ENCODE data around the gene KIF17. TPM values are rescaled to one million over a fixed set of nuclear protein-coding genes. Genes with fewer than 3 reads are reported as not detected.

Gene KIF17
- total and polyA plus RNA-seq, 2 donors, result 2.0 to 3.2 TPM

DNA sequence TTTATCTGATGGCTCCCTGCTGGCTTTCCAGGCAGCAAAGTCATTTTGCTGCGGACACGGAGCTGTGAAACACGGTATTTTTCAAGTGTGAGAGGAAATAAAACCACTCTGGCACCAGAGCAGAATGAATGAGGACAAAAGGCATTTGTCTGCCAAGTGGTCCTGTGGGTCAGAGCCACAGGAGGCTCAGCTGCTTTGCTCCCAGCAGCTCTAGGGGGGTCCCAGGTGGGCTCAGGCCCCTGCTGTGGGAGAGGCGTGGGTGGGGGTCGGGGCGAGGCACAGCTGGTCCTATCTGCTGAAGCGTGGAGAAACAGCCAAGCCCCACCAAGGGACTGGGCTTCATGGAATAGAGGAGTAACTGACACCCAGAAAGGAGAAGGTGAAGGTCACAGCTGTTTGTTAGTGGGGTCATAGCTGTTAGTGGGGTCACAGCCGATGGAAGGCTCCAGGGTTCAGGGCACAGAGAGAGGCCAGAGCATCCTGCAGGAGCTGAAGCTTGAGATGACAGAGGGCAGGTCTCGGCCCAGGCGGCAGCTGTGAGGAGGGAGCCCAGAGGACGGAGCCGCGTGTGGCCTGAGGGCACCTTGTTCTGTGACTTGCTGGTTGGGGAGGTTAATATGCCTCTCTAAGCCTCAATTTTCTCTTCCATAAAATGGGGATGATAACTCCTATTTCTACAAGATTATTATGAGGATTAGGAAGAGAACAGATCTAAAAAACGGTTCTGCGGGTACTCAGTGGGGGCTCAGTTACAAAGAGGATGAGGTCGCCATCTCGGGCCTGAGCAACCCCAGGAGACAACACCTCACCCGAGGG lies 7.1 kb downstream of the KIF17 start:
- DNase-seq (ENCODE audit: extremely low spot score), result no peak
- 72% methylated on average over 18 of the region's 18 CpGs for WGBS
- no peak overlapping the region for H3K4me3 ChIP-seq (ENCODE audit: low read depth, low read length)
- no peaks in the 10 kb centered on the region for H3K36me3 ChIP-seq (ENCODE audit: insufficient read depth)
- no peak overlapping the region for H3K27ac ChIP-seq (ENCODE audit: low read depth)
- no peaks in the 10 kb centered on the region for H3K4me1 ChIP-seq (ENCODE audit: insufficient read depth)

DNA sequence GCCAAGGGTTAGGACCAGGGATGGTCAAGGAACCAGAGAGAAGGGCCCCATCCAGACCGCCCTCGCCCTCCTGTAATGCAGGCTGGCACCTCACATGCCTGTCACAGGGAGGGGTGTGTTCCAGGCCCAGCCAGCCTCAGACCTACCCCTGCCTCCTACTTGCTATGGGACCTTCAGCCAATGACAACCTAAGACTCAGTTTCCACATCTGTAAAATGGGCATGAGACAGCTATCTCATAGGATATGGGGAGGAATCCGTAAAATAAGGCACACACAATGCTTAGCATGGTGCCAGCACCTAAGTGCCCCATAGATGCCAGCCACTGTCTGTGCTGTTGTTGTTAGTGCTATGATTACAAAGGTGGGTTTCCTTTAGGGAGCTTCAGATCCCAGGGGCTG lies 7.9 kb downstream of the KIF17 start:
- Histone ChIP-seq H3K36me3 (ENCODE audit: insufficient read depth) (no peaks in the 10 kb centered on the region), H3K4me1 (ENCODE audit: insufficient read depth) (no peaks in the 10 kb centered on the region), H3K27ac (ENCODE audit: low read depth) (no peak overlapping the region), H3K4me3 (ENCODE audit: low read depth, low read length) (no peak overlapping the region)
- no peak for DNase-seq (ENCODE audit: extremely low spot score)
- 95% methylated on average over 3 of the region's 3 CpGs for WGBS

DNA sequence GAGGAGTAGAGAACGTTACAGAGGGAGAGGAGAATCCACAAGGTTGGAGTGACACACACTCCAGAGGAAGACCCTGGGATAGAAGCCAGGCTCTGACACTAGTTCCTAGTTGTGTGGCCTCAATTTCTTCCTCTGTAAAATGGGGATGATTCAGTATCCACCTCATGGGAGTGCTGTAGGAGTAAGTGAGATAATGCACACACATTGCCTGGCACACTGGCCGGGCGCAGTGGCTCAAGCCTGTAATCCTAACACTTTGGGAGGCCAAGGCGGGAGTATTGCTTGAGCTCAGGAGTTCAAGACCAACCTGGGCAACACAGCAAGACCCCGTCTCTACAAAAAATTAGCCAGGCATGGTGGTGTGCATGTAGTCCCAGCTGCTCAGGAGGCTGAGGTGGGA lies 8.9 kb downstream of the KIF17 start:
- H3K27ac ChIP-seq (ENCODE audit: low read depth), result no peak overlapping the region
- 77% methylated on average over 5 of the region's 5 CpGs for WGBS
- H3K36me3 ChIP-seq (ENCODE audit: insufficient read depth), result no peaks in the 10 kb centered on the region
- H3K4me1 ChIP-seq (ENCODE audit: insufficient read depth), result no peaks in the 10 kb centered on the region
- no peak overlapping the region for H3K4me3 ChIP-seq (ENCODE audit: low read depth, low read length)
- DNase-seq (ENCODE audit: extremely low spot score), result no peak

DNA sequence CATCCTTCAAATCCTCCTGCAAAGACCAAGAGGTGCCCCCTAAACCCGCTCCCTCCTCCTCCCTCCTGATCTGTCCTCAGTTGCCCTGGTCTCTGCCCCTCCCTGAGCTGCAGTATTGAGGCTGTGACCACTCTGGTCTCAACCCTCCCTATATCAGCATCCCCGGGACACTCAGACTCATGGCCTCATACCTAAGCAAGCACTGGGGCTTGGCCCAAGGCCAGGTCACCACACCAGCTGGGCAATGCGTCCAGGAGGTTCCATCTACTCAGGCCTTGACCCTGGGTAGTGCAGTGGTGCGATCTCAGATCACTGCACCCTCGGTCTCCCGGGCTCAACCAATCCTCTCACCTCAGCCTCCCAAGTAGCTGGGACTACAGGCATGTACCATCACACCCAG lies 9.8 kb downstream of the KIF17 start:
- Histone ChIP-seq H3K4me1 (ENCODE audit: insufficient read depth) (no peaks in the 10 kb centered on the region), H3K36me3 (ENCODE audit: insufficient read depth) (no peaks in the 10 kb centered on the region), H3K4me3 (ENCODE audit: low read depth, low read length) (no peak overlapping the region), H3K27ac (ENCODE audit: low read depth) (no peak overlapping the region)
- DNase-seq (ENCODE audit: extremely low spot score), result no peak
- 88% methylated on average over 6 of the region's 6 CpGs for WGBS

DNA sequence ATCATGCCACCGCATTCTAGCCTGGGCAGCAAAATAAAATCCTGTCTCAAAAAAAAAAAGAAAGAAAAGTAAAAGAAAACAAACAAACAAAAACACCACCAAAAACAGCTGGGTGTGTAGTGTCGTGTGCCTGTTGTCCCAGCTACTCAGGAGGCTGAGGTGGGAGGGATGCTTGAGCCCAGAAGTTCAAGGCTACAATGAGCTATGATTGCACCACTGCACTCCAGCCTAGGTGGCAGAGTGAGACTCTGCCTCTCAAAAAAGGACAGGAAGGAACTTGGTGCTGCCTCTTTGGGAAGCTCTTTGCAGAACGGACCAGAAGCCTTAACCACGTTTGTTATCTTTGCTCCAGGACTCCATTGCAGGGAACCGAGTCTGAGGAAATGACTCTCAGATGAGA lies 11.0 kb downstream of the KIF17 start:
- H3K27ac ChIP-seq (ENCODE audit: low read depth), result no peak overlapping the region
- no peaks in the 10 kb centered on the region for H3K36me3 ChIP-seq (ENCODE audit: insufficient read depth)
- 56% methylated on average over 5 of the region's 5 CpGs for WGBS
- H3K4me1 ChIP-seq (ENCODE audit: insufficient read depth), result no peaks in the 10 kb centered on the region
- no peak overlapping the region for H3K4me3 ChIP-seq (ENCODE audit: low read depth, low read length)
- no peak for DNase-seq (ENCODE audit: extremely low spot score)

DNA sequence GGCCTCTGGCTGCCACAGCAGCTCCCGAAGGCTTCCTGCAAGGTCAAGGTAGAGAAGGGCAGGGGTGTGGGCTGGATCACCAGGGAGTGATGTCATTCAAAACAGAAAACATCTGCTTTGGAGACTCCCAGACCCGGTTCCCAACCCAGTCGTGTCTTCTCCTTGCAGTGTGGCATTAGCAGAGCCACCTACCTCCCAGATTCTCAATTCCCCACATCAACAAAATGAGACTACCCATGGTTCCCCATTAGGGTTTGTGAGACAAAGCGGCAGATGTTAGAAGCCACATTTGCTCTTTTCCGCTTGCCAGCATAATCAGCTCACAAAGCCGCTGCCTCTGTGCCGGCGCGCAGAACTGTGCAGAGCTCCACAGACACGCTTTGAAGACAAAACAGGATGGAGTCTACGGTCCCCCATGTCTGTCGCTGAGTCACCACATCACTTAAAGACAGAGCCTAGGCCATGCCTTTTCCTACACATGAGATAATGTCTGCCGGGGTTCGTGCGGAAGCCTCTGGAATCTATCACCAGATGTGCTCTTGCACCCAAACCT lies 12.5 kb downstream of the KIF17 start:
- no peak overlapping the region for H3K4me3 ChIP-seq (ENCODE audit: low read depth, low read length)
- WGBS, result 77% methylated on average over 15 of the region's 15 CpGs

DNA sequence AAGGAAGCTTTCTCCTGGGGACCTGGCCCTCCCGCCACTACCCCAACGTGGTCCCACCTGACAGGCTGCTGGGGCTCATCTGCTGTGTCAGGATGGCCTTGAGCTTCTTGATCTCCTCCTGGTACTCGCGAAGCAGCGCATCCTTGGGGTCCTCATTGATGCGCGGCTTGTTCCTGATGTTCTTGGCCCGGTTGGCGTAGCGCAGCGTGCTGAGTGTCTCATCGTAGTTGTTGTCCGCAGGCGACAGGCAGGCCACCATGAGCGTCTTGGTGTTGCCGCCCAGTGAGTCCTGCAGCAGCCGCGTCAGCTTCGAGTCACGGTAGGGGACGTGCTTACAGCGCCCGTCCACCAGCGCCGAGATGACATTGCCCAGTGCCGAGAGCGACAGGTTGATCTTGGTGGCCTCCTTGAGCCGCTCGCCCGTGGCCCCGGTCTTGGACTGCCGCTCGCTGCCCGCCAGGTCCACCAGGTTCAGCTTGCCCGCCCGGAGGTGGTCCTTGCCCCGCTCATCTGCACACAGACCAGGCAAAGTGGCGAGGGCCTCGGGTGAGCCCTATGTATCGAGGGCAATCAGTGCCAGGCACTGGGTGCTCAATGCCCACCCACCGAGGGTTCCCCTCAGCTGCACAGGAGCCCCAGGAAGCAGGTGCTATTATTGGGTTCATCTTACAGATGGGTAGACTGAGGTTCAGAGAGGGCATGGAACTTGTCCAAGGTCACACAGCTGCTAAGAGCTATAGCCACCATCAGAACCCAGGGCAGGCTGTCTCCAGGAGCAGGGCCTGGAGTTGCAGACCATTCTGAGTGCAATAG lies 13.2 kb downstream of the KIF17 start:
- Histone ChIP-seq H3K4me3 (ENCODE audit: low read depth, low read length) (no peak overlapping the region), H3K27ac (ENCODE audit: low read depth) (no peak overlapping the region), H3K36me3 (ENCODE audit: insufficient read depth) (no peaks in the 10 kb centered on the region), H3K4me1 (ENCODE audit: insufficient read depth) (no peaks in the 10 kb centered on the region)
- 96% methylated on average over 41 of the region's 41 CpGs for WGBS
- DNase-seq (ENCODE audit: extremely low spot score), result no peak

More for the DNA sequence above, 12.5 kb downstream of the KIF17 start:
- no peaks in the 10 kb centered on the region for H3K36me3 ChIP-seq (ENCODE audit: insufficient read depth)
- no peak overlapping the region for H3K27ac ChIP-seq (ENCODE audit: low read depth)
- H3K4me1 ChIP-seq (ENCODE audit: insufficient read depth), result no peaks in the 10 kb centered on the region
- no peak for DNase-seq (ENCODE audit: extremely low spot score)

DNA sequence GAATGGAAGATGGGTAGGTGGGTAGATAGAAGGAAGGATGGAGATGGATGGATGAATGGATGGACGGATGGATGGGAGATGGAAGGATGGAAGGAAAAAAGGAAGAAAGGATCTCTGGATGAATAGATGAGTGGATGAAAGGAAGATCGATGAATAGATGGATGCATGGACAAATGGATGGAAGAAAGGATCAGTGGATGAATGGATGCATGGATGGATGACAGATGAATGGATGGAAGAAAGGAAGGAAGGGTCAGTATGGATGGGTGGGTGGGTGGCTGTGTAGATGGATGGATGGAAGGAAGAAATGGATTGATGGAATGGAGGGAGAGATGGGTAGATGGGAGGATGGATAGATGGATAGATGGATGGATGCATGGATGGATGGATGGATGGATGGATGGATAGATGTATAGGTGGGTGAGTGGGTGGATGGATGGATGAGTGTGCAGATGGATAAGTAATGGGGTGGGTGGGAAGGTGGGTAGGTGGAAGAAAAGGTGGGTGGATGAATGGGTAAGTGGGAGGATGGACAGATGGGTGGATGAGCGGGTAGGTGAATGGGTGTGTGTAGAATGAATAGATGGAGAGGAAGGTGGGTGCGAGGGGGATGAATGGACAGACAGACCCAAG lies 14.6 kb downstream of the KIF17 start:
- Histone ChIP-seq H3K27ac (ENCODE audit: low read depth) (no peak overlapping the region), H3K4me1 (ENCODE audit: insufficient read depth) (no peaks in the 10 kb centered on the region), H3K36me3 (ENCODE audit: insufficient read depth) (no peaks in the 10 kb centered on the region), H3K4me3 (ENCODE audit: low read depth, low read length) (no peak overlapping the region)
- WGBS, result 96% methylated on average over 4 of the region's 4 CpGs
- DNase-seq (ENCODE audit: extremely low spot score), result no peak

DNA sequence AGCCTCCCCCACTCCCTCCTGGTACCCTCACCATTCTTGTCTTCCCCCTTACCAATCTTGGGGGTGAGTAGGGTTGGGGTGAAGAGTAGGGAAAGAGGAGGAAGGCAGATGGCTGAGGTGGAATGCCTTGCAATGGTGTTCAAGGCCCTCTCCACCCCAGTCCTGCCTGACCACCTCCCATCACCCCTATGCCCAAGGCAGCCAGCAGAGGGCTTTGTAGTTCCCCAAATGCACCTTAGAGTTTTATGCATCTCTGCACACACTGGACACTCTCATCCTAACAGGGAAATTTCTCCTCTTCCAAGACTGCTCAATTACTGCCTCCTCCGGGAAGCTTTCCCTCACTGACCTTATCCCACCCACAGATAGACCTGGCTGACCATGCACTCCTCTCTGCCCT lies 15.4 kb downstream of the KIF17 start:
- 89% methylated on average over 1 of the region's 1 CpG for WGBS
- Histone ChIP-seq H3K4me1 (ENCODE audit: insufficient read depth) (no peaks in the 10 kb centered on the region), H3K4me3 (ENCODE audit: low read depth, low read length) (no peak overlapping the region), H3K36me3 (ENCODE audit: insufficient read depth) (no peaks in the 10 kb centered on the region), H3K27ac (ENCODE audit: low read depth) (no peak overlapping the region)
- DNase-seq (ENCODE audit: extremely low spot score), result no peak

DNA sequence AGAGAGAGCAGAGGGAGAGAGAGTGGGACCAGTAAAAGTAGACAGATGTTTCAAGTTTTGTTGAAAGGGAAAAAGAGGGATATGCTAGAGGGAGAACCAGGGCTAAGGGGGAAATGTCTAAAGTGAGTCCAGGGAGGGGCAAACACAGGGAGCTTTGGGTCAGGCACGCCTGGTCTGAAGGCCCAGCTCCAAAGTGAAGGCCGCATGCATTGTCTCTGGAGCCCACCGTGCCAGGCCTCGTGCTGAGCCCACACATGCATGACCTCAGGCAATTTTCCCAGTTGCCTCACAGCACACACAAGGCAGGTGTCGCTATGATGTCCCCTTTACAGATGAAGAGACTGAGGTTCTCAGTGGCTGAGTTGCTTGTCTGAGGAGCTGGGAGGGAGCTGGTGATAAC lies 16.0 kb downstream of the KIF17 start:
- Histone ChIP-seq H3K36me3 (ENCODE audit: insufficient read depth) (no peaks in the 10 kb centered on the region), H3K4me1 (ENCODE audit: insufficient read depth) (no peaks in the 10 kb centered on the region), H3K27ac (ENCODE audit: low read depth) (no peak overlapping the region), H3K4me3 (ENCODE audit: low read depth, low read length) (no peak overlapping the region)
- WGBS, result 93% methylated on average over 5 of the region's 5 CpGs
- no peak for DNase-seq (ENCODE audit: extremely low spot score)

DNA sequence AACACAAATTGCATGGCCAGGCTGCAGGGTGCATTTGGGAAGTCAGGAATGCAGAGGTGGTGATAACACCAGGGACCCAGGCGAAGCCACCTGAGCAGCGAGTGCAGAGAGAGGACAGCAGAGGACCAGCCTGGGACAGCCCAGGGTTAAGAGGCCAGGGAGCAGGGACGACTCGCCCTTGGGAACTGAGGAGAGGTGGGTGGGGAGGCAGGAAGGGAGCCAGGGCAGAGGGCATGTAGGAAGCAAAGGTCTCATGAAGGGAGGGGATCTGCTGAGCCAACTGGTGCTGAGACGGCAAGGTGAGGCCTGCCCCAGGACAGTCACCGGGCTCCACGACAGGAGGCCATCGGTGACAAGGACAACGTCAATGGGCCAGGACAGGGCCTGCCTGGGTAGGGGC lies 16.4 kb downstream of the KIF17 start:
- no peak for DNase-seq (ENCODE audit: extremely low spot score)
- no peaks in the 10 kb centered on the region for H3K4me1 ChIP-seq (ENCODE audit: insufficient read depth)
- WGBS, result 91% methylated on average over 9 of the region's 9 CpGs
- no peak overlapping the region for H3K27ac ChIP-seq (ENCODE audit: low read depth)
- no peaks in the 10 kb centered on the region for H3K36me3 ChIP-seq (ENCODE audit: insufficient read depth)
- no peak overlapping the region for H3K4me3 ChIP-seq (ENCODE audit: low read depth, low read length)

DNA sequence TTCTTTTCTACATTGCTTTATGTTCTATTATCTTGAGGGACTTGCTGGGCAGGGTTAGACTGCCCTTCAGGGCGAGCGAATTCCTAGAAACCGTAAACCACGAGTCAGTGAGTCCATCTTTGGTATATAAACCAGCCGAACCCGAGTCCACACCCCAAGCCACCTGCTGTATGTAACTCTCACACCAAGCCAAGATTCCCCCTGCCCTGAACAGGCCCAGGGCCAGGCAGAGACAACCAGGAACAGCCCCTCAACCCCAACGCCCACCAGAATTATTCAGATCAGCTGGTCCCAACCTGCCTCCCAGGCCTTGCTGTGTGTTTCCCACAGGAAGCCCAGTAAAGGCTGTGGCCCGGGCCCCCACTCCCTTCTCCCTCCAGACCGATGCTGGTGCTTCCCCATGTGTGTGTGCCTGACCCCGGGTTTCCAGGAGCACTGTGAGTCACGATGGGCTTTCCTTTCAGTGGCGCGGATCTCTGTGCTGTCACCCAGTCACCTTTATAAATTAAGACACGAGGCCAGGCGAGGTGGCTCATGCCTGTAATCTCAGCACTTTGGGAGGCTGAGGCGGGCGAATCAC lies 17.1 kb downstream of the KIF17 start:
- H3K36me3 ChIP-seq (ENCODE audit: insufficient read depth), result no peaks in the 10 kb centered on the region
- DNase-seq (ENCODE audit: extremely low spot score), result no peak
- no peaks in the 10 kb centered on the region for H3K4me1 ChIP-seq (ENCODE audit: insufficient read depth)
- WGBS, result 85% methylated on average over 17 of the region's 17 CpGs
- no peak overlapping the region for H3K27ac ChIP-seq (ENCODE audit: low read depth)
- H3K4me3 ChIP-seq (ENCODE audit: low read depth, low read length), result no peak overlapping the region

DNA sequence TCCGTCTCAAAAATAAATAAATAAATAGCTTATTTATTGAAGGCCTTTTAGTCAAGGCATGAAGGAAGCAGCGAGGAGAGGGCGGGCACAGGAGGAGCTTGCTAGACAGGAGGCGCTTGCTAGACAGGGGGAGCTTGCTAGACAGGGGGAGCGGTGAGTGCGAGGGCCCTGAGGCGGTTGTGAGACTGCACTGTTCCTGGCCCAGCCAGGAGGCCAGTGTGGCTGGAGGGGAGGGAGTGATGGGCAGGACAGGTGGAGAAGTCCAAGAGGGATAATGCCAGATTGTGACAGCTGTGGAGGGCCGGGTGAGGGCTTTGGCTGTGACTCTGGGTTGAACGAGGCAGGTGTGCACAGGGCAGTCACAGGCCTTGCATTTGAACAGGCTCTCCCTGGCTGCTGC lies 18.2 kb downstream of the KIF17 start:
- Histone ChIP-seq H3K4me1 (ENCODE audit: insufficient read depth) (no peaks in the 10 kb centered on the region), H3K27ac (ENCODE audit: low read depth) (no peak overlapping the region), H3K36me3 (ENCODE audit: insufficient read depth) (no peaks in the 10 kb centered on the region), H3K4me3 (ENCODE audit: low read depth, low read length) (no peak overlapping the region)
- WGBS, result 85% methylated on average over 9 of the region's 9 CpGs
- no peak for DNase-seq (ENCODE audit: extremely low spot score)

All from urinary bladder (tissue), 4 donors.